KMS-11 (cell line): ENCODE results near the gene SYNGR3.

Source experiments
- H2AFZ ChIP-seq: fragments of 200-600 bp; sonication (generic); 2 replicates; pipeline ENCODE4 v1.6.1; 2016; ENCODE audit warnings: antibody characterized with exemption, mixed run types, low read depth
- H3K27ac ChIP-seq: fragments of 200-600 bp; sonication (generic); 2 replicates; pipeline ENCODE4 v1.6.1; 2016; ENCODE audit warnings: mild to moderate bottlenecking, mixed run types
- H3K27me3 ChIP-seq: fragments of 200-600 bp; sonication (generic); 2 replicates; pipeline ENCODE4 v1.6.1; 2017; ENCODE audit warnings: mild to moderate bottlenecking, low read depth, mixed run types, moderate library complexity; ENCODE audit not compliant: insufficient read depth
- H3K36me3 ChIP-seq: fragments of 200-600 bp; sonication (generic); 2 replicates; pipeline ENCODE4 v1.6.1; 2017; ENCODE audit warnings: mild to moderate bottlenecking, mixed run types; ENCODE audit not compliant: insufficient read depth
- H3K4me1 ChIP-seq: fragments of 200-600 bp; sonication (generic); 2 replicates; pipeline ENCODE4 v1.6.1; 2016; ENCODE audit warnings: mild to moderate bottlenecking, low read depth, mixed run types; ENCODE audit not compliant: poor library complexity, severe bottlenecking
- H3K4me2 ChIP-seq: fragments of 200-600 bp; sonication (generic); 2 replicates; pipeline ENCODE4 v1.7.0; 2016; ENCODE audit warnings: mild to moderate bottlenecking, mixed run types
- H3K4me3 ChIP-seq: fragments of 200-600 bp; sonication (generic); IDR thresholded peaks from 2 replicates; pipeline ENCODE4 v1.6.1; 2017; ENCODE audit warnings: low read depth, low read length, mixed read lengths; ENCODE audit not compliant: insufficient read depth
- H3K79me2 ChIP-seq: fragments of 200-600 bp; sonication (generic); 2 replicates; pipeline ENCODE4 v1.6.1; 2016; ENCODE audit warnings: low read depth, mixed run types; ENCODE audit not compliant: insufficient read depth
- H3K9ac ChIP-seq: fragments of 200-600 bp; sonication (generic); 2 replicates; pipeline ENCODE4 v1.6.1; 2016; ENCODE audit warnings: mild to moderate bottlenecking, mixed run types
- H4K20me1 ChIP-seq: fragments of 200-600 bp; sonication (generic); 2 replicates; pipeline ENCODE4 v1.6.1; 2016; ENCODE audit warnings: mild to moderate bottlenecking, mixed run types; ENCODE audit not compliant: insufficient read depth
- CTCF ChIP-seq: fragments of 200-600 bp; sonication (generic); conservative IDR thresholded peaks from 2 replicates; pipeline ENCODE4 v1.6.1; 2017; ENCODE audit warnings: low read depth, mild to moderate bottlenecking, antibody characterized with exemption, low read length, moderate library complexity, mixed read lengths

Gene SYNGR3

GRCh38 chr16:2004795-2005517 is 15.2 kb downstream of the SYNGR3 start:
- Histone ChIP-seq H3K27me3 (no peaks in the 10 kb centered on the region), H3K36me3 (no peaks in the 10 kb centered on the region), H4K20me1 (peaks cover 15% of the 10 kb centered on the region), H3K4me1 (peaks cover 17% of the 10 kb centered on the region), H3K27ac (no peak overlapping the region), H3K79me2 (peaks cover 56% of the 10 kb centered on the region), H3K4me3 (no peak overlapping the region), H3K9ac (no peak overlapping the region), H2AFZ (no peak overlapping the region), H3K4me2 (no peak overlapping the region)
- no peak for TF ChIP-seq CTCF

GRCh38 chr16:2005646-2006045 is 15.9 kb downstream of the SYNGR3 start:
- no peak overlapping the region for H3K4me2 ChIP-seq
- no peaks in the 10 kb centered on the region for H3K27me3 ChIP-seq
- no peak overlapping the region for H2AFZ ChIP-seq
- peaks cover 20% of the 10 kb centered on the region for H3K4me1 ChIP-seq
- H3K79me2 ChIP-seq: peaks cover 56% of the 10 kb centered on the region
- TF ChIP-seq CTCF: no peak
- no peak overlapping the region for H3K27ac ChIP-seq
- no peaks in the 10 kb centered on the region for H3K36me3 ChIP-seq
- no peak overlapping the region for H3K4me3 ChIP-seq
- peaks cover 15% of the 10 kb centered on the region for H4K20me1 ChIP-seq
- no peak overlapping the region for H3K9ac ChIP-seq

GRCh38 chr16:2006317-2006716 is 16.5 kb downstream of the SYNGR3 start:
- H4K20me1 ChIP-seq: peaks cover 15% of the 10 kb centered on the region
- no peak overlapping the region for H3K4me2 ChIP-seq
- H3K27me3 ChIP-seq: no peaks in the 10 kb centered on the region
- H3K4me3 ChIP-seq: no peak overlapping the region
- H2AFZ ChIP-seq: no peak overlapping the region
- H3K36me3 ChIP-seq: no peaks in the 10 kb centered on the region
- peaks cover 23% of the 10 kb centered on the region for H3K4me1 ChIP-seq
- H3K9ac ChIP-seq: no peak overlapping the region
- H3K79me2 ChIP-seq: peaks cover 56% of the 10 kb centered on the region
- no peak for TF ChIP-seq CTCF
- H3K27ac ChIP-seq: no peak overlapping the region

GRCh38 chr16:2007081-2007836 is 17.5 kb downstream of the SYNGR3 start:
- Histone ChIP-seq H4K20me1 (peaks cover 15% of the 10 kb centered on the region), H3K4me2 (peak overlapping the region; percentile 96)

More at GRCh38 chr16:2007081-2007836, 17.5 kb downstream of the SYNGR3 start:
- TF ChIP-seq CTCF: no peak
- no peak overlapping the region for H3K4me3 ChIP-seq
- no peaks in the 10 kb centered on the region for H3K36me3 ChIP-seq
- peaks cover 56% of the 10 kb centered on the region for H3K79me2 ChIP-seq
- peak overlapping the region; percentile 61; the same call in 1 of the 2 replicates for H3K27ac ChIP-seq
- H2AFZ ChIP-seq: no peak overlapping the region
- no peaks in the 10 kb centered on the region for H3K27me3 ChIP-seq
- H3K4me1 ChIP-seq: peaks cover 23% of the 10 kb centered on the region
- H3K9ac ChIP-seq: no peak overlapping the region
